ENCODE results near the gene TSHZ2. TPM values are rescaled to one million over a fixed set of nuclear protein-coding genes. Genes with fewer than 3 reads are reported as not detected.

The TSHZ2 gene
- total RNA-seq, 6 experiments from 2014 or later, result 14.2 to 28.1 (median 21.0) TPM

GRCh38 chr20:52939141-52939540, 33.0 kb upstream of the TSHZ2 start:
- H3K36me3 ChIP-seq, result no peaks in the 10 kb centered on the region
- no peak overlapping the region for H3K4me3 ChIP-seq
- no peak for DNase-seq
- H3K9me3 ChIP-seq, result no peaks in the 10 kb centered on the region
- intact Hi-C loops (cut with DNase I), result no loop called here
- 75% methylated on average over 4 of the region's 4 CpGs for WGBS (ENCODE audit: insufficient coverage, low coverage, low lambda C conversion rate, missing lambda C conversion rate)
- no peaks in the 10 kb centered on the region for H3K27me3 ChIP-seq
- ATAC-seq, result no peak
- H3K4me1 ChIP-seq, result no peaks in the 10 kb centered on the region
- no peak for TF ChIP-seq POLR2A (IDR thresholded peaks at IDR 0.05)
- TF ChIP-seq, protein P1, sequence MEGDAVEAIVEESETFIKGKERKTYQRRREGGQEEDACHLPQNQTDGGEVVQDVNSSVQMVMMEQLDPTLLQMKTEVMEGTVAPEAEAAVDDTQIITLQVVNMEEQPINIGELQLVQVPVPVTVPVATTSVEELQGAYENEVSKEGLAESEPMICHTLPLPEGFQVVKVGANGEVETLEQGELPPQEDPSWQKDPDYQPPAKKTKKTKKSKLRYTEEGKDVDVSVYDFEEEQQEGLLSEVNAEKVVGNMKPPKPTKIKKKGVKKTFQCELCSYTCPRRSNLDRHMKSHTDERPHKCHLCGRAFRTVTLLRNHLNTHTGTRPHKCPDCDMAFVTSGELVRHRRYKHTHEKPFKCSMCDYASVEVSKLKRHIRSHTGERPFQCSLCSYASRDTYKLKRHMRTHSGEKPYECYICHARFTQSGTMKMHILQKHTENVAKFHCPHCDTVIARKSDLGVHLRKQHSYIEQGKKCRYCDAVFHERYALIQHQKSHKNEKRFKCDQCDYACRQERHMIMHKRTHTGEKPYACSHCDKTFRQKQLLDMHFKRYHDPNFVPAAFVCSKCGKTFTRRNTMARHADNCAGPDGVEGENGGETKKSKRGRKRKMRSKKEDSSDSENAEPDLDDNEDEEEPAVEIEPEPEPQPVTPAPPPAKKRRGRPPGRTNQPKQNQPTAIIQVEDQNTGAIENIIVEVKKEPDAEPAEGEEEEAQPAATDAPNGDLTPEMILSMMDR (IDR thresholded peaks at IDR 0.05), result no peak
- H3K27ac ChIP-seq, result no peak overlapping the region

GRCh38 chr20:52941808-52942207, 30.4 kb upstream of the TSHZ2 start:
- Histone ChIP-seq H3K9me3 (no peaks in the 10 kb centered on the region), H3K27me3 (no peaks in the 10 kb centered on the region), H3K36me3 (no peaks in the 10 kb centered on the region), H3K4me1 (peaks cover 0 to 18% (median 9%) of the 10 kb centered on the region in 4 donors), H3K4me3 (no peak overlapping the region), H3K27ac (no peak overlapping the region)
- intact Hi-C loops (cut with DNase I), result no loop called here
- 70% methylated on average over 3 of the region's 3 CpGs for WGBS (ENCODE audit: insufficient coverage, low coverage, low lambda C conversion rate, missing lambda C conversion rate)
- DNase-seq (no peak), ATAC-seq (no peak)
- no peak for TF ChIP-seq POLR2A (IDR thresholded peaks at IDR 0.05)

DNA sequence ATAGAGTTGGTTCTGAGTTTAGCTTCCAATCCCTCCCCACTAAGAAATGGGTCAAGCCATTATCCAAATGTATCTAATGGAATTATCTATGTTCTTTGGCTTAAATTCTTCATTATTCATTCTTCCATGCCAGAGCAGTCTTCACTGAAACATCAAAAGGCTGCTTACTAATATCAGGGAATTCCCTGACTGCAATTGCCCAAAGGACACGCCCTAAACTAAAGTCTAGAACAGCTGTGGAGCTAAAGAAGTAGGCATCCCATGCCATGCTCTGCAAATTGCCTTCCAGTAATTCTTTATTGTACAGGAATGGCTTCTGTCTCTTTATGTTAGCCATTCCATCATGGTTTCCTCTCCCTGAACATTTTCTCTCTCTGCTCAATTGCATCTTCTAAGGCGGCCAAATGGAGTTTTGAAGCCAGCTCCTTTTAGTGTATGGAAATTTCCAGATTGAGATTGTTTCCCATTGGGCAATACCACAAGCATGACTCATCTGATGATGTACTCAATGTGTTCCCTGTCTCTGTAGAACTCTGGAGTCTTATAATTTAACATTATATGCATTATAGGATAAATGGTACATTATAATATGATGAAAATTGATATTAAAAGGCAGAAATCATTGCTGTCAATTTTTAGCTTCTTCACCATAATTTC, 28.8 kb upstream of the TSHZ2 start:
- 59% methylated on average over 2 of the region's 2 CpGs for WGBS (ENCODE audit: insufficient coverage, low coverage, low lambda C conversion rate, missing lambda C conversion rate)
- H3K36me3 ChIP-seq, result no peaks in the 10 kb centered on the region
- H3K27ac ChIP-seq, result no peak overlapping the region
- H3K9me3 ChIP-seq, result no peaks in the 10 kb centered on the region
- intact Hi-C loops (cut with DNase I), result no loop called here
- H3K4me1 ChIP-seq, result peaks cover 0 to 19% (median 9%) of the 10 kb centered on the region in 4 donors
- ATAC-seq, result peak in 1 of 4 donors; percentile 39
- H3K27me3 ChIP-seq, result no peaks in the 10 kb centered on the region
- DNase-seq, result no peak
- H3K4me3 ChIP-seq, result no peak overlapping the region
- TF ChIP-seq, protein P1 (IDR thresholded peaks at IDR 0.05), result no peak
- no peak for TF ChIP-seq POLR2A (IDR thresholded peaks at IDR 0.05)

DNA sequence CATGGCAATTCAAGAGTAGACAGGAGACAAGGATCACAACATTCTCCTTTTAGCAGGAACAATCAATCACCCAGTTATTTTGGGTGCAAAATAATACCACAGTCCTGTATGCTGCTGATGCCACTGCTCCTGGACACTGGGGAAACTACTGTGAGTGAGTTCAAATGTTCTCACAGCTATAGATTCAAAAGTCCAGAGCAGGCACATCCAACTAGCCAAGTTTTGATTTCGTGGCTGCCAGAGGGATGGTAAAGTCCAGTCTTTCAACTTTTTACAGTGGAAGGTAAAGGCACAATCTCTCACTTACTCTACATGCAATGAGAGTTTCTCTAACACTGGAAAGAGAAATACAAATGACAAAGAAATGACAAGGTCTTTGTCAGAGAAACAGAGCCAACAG, 26.9 kb upstream of the TSHZ2 start:
- H3K27ac ChIP-seq, result peak overlapping the region; percentile 58 to 69 (median 63)
- DNase-seq, result peak in 1 of 3 donors; percentile 52
- no peaks in the 10 kb centered on the region for H3K27me3 ChIP-seq
- no peaks in the 10 kb centered on the region for H3K9me3 ChIP-seq
- ATAC-seq, result peak; percentile 52 to 86 (median 82)
- H3K4me1 ChIP-seq, result peaks cover 0 to 19% (median 9%) of the 10 kb centered on the region in 4 donors
- no peaks in the 10 kb centered on the region for H3K36me3 ChIP-seq
- TF ChIP-seq, protein P1 (IDR thresholded peaks at IDR 0.05), result no peak
- TF ChIP-seq POLR2A (IDR thresholded peaks at IDR 0.05), result no peak
- WGBS (ENCODE audit: insufficient coverage, low coverage, low lambda C conversion rate, missing lambda C conversion rate), result 10% methylated on average over 1 of the region's 1 CpG
- H3K4me3 ChIP-seq, result no peak overlapping the region
- intact Hi-C loops (cut with DNase I), result no loop called here

DNA sequence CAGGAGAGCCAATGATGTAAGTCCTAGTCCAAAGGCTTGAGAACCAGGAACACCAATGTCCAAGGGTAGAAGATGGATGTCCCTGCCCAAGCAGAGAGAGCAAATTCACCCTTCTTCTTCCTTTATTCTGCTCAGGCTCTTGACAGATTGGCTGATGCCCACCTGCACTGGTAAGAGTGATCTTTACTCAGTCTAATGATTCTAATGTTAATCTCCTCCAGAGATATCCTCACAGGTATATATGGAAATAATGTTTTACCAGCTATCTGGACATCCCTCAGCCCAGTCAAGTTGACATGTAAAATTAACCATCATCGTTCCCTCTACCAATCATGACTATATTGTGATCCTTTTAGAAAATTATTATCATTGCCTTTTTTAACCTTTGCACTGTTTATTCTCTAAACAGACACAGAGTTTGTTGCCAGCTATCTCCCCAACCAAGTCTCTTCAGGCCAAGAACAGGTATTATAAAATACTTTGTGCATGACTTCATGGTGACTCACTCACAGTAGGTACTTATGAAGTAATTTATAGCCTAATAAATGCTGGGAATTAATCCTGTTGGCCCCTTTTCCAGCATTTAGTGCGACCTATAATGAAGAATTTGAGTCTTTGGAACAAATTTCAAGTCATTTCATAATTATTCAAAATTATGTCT, 26.2 kb upstream of the TSHZ2 start:
- no peaks in the 10 kb centered on the region for H3K27me3 ChIP-seq
- H3K4me1 ChIP-seq, result peaks cover 0 to 19% (median 9%) of the 10 kb centered on the region in 4 donors
- ATAC-seq (peak; percentile 86 to 91 (median 90)), DNase-seq (no peak)
- no peak overlapping the region for H3K4me3 ChIP-seq
- H3K9me3 ChIP-seq, result no peaks in the 10 kb centered on the region
- H3K36me3 ChIP-seq, result no peaks in the 10 kb centered on the region
- 18% methylated on average over 2 of the region's 2 CpGs for WGBS (ENCODE audit: insufficient coverage, low coverage, low lambda C conversion rate, missing lambda C conversion rate)
- TF ChIP-seq, protein P1 (IDR thresholded peaks at IDR 0.05), result no peak
- TF ChIP-seq POLR2A (IDR thresholded peaks at IDR 0.05), result no peak
- peak overlapping the region; percentile 58 to 69 (median 63) for H3K27ac ChIP-seq
- intact Hi-C loops (cut with DNase I), result no loop called here
